ENCODE measurements around the gene SCN9A.

The SCN9A gene

GRCh38 chr2:166179201-166179600 is 196.5 kb downstream of the SCN9A start:
- no peak for DNase-seq (ENCODE audit: low spot score)

GRCh38 chr2:166173263-166173662 is 202.5 kb downstream of the SCN9A start:
- no peak for DNase-seq (ENCODE audit: low spot score)
- TF ChIP-seq, protein P1, sequence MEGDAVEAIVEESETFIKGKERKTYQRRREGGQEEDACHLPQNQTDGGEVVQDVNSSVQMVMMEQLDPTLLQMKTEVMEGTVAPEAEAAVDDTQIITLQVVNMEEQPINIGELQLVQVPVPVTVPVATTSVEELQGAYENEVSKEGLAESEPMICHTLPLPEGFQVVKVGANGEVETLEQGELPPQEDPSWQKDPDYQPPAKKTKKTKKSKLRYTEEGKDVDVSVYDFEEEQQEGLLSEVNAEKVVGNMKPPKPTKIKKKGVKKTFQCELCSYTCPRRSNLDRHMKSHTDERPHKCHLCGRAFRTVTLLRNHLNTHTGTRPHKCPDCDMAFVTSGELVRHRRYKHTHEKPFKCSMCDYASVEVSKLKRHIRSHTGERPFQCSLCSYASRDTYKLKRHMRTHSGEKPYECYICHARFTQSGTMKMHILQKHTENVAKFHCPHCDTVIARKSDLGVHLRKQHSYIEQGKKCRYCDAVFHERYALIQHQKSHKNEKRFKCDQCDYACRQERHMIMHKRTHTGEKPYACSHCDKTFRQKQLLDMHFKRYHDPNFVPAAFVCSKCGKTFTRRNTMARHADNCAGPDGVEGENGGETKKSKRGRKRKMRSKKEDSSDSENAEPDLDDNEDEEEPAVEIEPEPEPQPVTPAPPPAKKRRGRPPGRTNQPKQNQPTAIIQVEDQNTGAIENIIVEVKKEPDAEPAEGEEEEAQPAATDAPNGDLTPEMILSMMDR (IDR thresholded peaks at IDR 0.05; ENCODE audit: extremely low read depth, missing control alignments), result no peak

More at GRCh38 chr2:166179201-166179600, 196.5 kb downstream of the SCN9A start:
- TF ChIP-seq, protein P1 (IDR thresholded peaks at IDR 0.05; ENCODE audit: extremely low read depth, missing control alignments), result no peak

- no peak for DNase-seq (ENCODE audit: low spot score)
- TF ChIP-seq, protein P1 (IDR thresholded peaks at IDR 0.05; ENCODE audit: extremely low read depth, missing control alignments), result no peak
Measured at GRCh38 chr2:166171216-166171615, 204.5 kb downstream of the SCN9A start.

DNA sequence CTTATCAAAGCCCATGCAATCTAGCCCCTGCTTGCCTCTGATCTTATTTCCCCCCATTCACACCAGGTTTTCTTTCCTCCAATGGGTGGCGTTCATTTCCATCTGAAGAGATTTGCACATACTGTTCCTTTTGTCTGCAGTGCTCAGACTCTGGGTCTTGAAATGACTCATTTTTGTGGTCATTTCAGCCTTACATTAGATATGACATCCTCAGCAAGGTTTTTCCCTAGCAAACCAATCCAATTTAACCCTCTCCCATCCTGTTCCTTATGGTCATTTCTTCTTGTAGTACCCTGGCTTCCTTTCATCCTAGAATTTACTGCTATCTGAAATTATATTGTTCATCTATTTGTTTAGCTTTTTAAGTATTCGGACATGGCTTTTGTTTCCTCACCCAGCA is 205.4 kb downstream of the SCN9A start:
- DNase-seq (ENCODE audit: low spot score), result no peak
- TF ChIP-seq, protein P1 (IDR thresholded peaks at IDR 0.05; ENCODE audit: extremely low read depth, missing control alignments), result no peak

GRCh38 chr2:166167449-166167848 is 208.3 kb downstream of the SCN9A start:
- no peak for DNase-seq (ENCODE audit: low spot score)
- TF ChIP-seq, protein P1 (IDR thresholded peaks at IDR 0.05; ENCODE audit: extremely low read depth, missing control alignments), result no peak

DNA sequence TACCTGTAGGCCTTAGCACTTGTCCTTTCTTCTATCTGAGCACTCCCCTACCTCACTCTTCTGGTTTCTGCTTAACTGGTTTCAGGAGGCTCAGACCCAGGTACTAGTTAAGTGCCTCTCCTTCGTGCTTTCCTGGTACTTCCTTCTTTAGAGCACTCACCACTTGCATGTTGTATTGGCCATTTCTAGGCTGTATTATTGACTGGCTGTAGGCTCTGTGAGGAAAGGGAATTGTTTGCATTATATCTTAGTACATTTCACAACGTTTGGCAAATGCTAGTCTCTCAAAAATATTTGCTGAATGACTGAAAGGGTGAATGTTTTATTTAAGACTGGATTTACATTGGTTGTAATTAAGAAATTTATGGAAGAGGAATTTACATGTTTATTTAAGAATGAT is 212.0 kb downstream of the SCN9A start:
- TF ChIP-seq, protein P1 (IDR thresholded peaks at IDR 0.05; ENCODE audit: extremely low read depth, missing control alignments), result no peak
- DNase-seq (ENCODE audit: low spot score), result no peak

- no peak for DNase-seq (ENCODE audit: low spot score)
- TF ChIP-seq, protein P1 (IDR thresholded peaks at IDR 0.05; ENCODE audit: extremely low read depth, missing control alignments), result no peak
Measured at GRCh38 chr2:166158546-166158945, 217.2 kb downstream of the SCN9A start.
